Stimulated activated CD8-positive, alpha-beta memory T cell treated with anti-CD3 and anti-CD28 coated beads, Interleukin-7, amount 100 ng/mL, for 1 hour (primary cell): ENCODE data around the gene DDA1.

Experiments used
- DNase-seq, 2 donors: peaks; one replicate each; pipeline ENCODE4 v3.0.0-alpha.2; 2020; ENCODE audit warnings: low read depth in 2 of 2

The DDA1 gene

GRCh38 chr19:17311455-17312188 is 2.3 kb downstream of the DDA1 start:
- no peak for DNase-seq

GRCh38 chr19:17312189-17313113 is 3.1 kb downstream of the DDA1 start:
- no peak for DNase-seq

GRCh38 chr19:17314007-17314593 is 4.7 kb downstream of the DDA1 start:
- no peak for DNase-seq

- DNase-seq = no peak
Measured at GRCh38 chr19:17318966-17319365, 9.6 kb downstream of the DDA1 start.

- no peak for DNase-seq
Measured at GRCh38 chr19:17319473-17320238, 10.3 kb downstream of the DDA1 start.

- DNase-seq = no peak
Measured at GRCh38 chr19:17320435-17320834, 11.1 kb downstream of the DDA1 start.

- no peak for DNase-seq
Measured at GRCh38 chr19:17321655-17322489, 12.5 kb downstream of the DDA1 start.

- no peak for DNase-seq
Measured at GRCh38 chr19:17322854-17323253, 13.5 kb downstream of the DDA1 start.

GRCh38 chr19:17323300-17323963 is 14.1 kb downstream of the DDA1 start:
- no peak for DNase-seq

GRCh38 chr19:17323964-17324332 is 14.6 kb downstream of the DDA1 start:
- no peak for DNase-seq

- DNase-seq = no peak
Measured at GRCh38 chr19:17324357-17325114, 15.2 kb downstream of the DDA1 start.

- no peak for DNase-seq
Measured at GRCh38 chr19:17325133-17325532, 15.8 kb downstream of the DDA1 start.

GRCh38 chr19:17325881-17326594 is 16.7 kb downstream of the DDA1 start:
- DNase-seq = no peak

- no peak for DNase-seq
Measured at GRCh38 chr19:17326595-17326966, 17.2 kb downstream of the DDA1 start.

GRCh38 chr19:17327068-17327653 is 17.8 kb downstream of the DDA1 start:
- DNase-seq = no peak

GRCh38 chr19:17327654-17328516 is 18.5 kb downstream of the DDA1 start:
- no peak for DNase-seq

GRCh38 chr19:17328517-17329365 is 19.4 kb downstream of the DDA1 start:
- no peak for DNase-seq
